Activated CD8-positive, alpha-beta T cell treated with anti-CD3 and anti-CD28 coated beads for 36 hours (primary cell): ENCODE results near the gene RIBC1. TPM values are rescaled to one million over a fixed set of nuclear protein-coding genes. Genes with fewer than 3 reads are reported as not detected.
A peak's percentile ranks its signal among the peaks of the same experiment; 100 is the strongest.

ENCODE experiments used
- ATAC-seq: fragments of 200-7000 bp; cut with Tn5 transposase; one replicate; pipeline ENCODE4 v1.10.0; 2021; ENCODE audit warnings: mild to moderate bottlenecking, moderate library complexity
- CTCF ChIA-PET: fragments of 350-600 bp; sonication (Branson Sonifier 250); formaldehyde crosslinking; loops from one replicate; lab custom pipeline; 2021; ENCODE audit warnings: antibody characterized with exemption; lab: Charles Lee
- POLR2A ChIA-PET: fragments of 350-600 bp; sonication (Branson Sonifier 250); formaldehyde crosslinking; loops from one replicate; lab custom pipeline; 2021; ENCODE audit warnings: antibody characterized with exemption; lab: Charles Lee
- DNase-seq: peaks from one replicate; pipeline ENCODE4 v3.0.0-alpha.2; 2020
- H3K27ac Mint-ChIP-seq: one replicate; pipeline ENCODE4 v1.8.0; 2021; ENCODE audit warnings: mild to moderate bottlenecking, mixed read lengths
- H3K27me3 Mint-ChIP-seq: one replicate; pipeline ENCODE4 v1.8.0; 2021; ENCODE audit warnings: mixed read lengths
- H3K36me3 Mint-ChIP-seq: one replicate; pipeline ENCODE4 v1.8.0; 2021; ENCODE audit warnings: low read depth, mixed read lengths
- H3K4me1 Mint-ChIP-seq: one replicate; pipeline ENCODE4 v1.8.0; 2021; ENCODE audit warnings: low read depth, mixed read lengths
- H3K4me3 Mint-ChIP-seq: one replicate; pipeline ENCODE4 v1.8.0; 2021; ENCODE audit warnings: mild to moderate bottlenecking, moderate library complexity, mixed read lengths
- H3K9me3 Mint-ChIP-seq: one replicate; pipeline ENCODE4 v1.8.0; 2021; ENCODE audit warnings: mixed read lengths
- CTCF ChIP-seq: fragments of 200-600 bp; IDR thresholded peaks from one replicate; pipeline ENCODE4 v1.8.0; 2022; ENCODE audit warnings: antibody characterized with exemption, mild to moderate bottlenecking
- intact Hi-C: fragments of 100-400 bp; cut with micrococcal nuclease; formaldehyde crosslinking; loops from one replicate; pipeline ENCODE4 v1.10.0; 2022
- total RNA-seq, 2 experiments: library from RNA; stranded (reverse); gene quantifications; one replicate each; pipeline ENCODE4 v1.2.3, GENCODE V29; 2021

RIBC1 gene
- total RNA-seq, 2 experiments from 2014 or later = 0.63 to 0.72 TPM

GRCh38 chrX:53376888-53377287, 45.8 kb upstream of the RIBC1 start:
- ChIA-PET CTCF (interaction anchor here (1.0 to 2.3 kb wide), 2 partner anchors 64 to 69 kb away, joined by 3 to 6 read pairs; no protein-coding TSS in a partner anchor), POLR2A (interaction anchor here (1.0 kb wide), 1 partner anchor 34 kb away, joined by 3 read pairs; no protein-coding TSS in a partner anchor)
- no peak for TF ChIP-seq CTCF
- no peak overlapping the region for H3K4me3 Mint-ChIP-seq
- DNase-seq (no peak), ATAC-seq (no peak)
- H3K27ac Mint-ChIP-seq = no peak overlapping the region
- H3K27me3 Mint-ChIP-seq = no peaks in the 10 kb centered on the region
- peaks cover 13% of the 10 kb centered on the region for H3K36me3 Mint-ChIP-seq
- no peaks in the 10 kb centered on the region for H3K4me1 Mint-ChIP-seq
- no peaks in the 10 kb centered on the region for H3K9me3 Mint-ChIP-seq
- intact Hi-C loops = no loop called here

GRCh38 chrX:53377464-53377863, 45.2 kb upstream of the RIBC1 start:
- no peak overlapping the region for H3K27ac Mint-ChIP-seq
- H3K27me3 Mint-ChIP-seq = no peaks in the 10 kb centered on the region
- no peak for TF ChIP-seq CTCF
- ChIA-PET CTCF (interaction anchor here (2.3 kb wide), 1 partner anchor 64 kb away, joined by 6 read pairs; no protein-coding TSS in a partner anchor), POLR2A (no interaction called here)
- peaks cover 13% of the 10 kb centered on the region for H3K36me3 Mint-ChIP-seq
- no peaks in the 10 kb centered on the region for H3K9me3 Mint-ChIP-seq
- no peaks in the 10 kb centered on the region for H3K4me1 Mint-ChIP-seq
- no peak for ATAC-seq
- no peak overlapping the region for H3K4me3 Mint-ChIP-seq
- intact Hi-C loops = no loop called here
- DNase-seq = no peak

GRCh38 chrX:53379008-53379710, 43.5 kb upstream of the RIBC1 start:
- ChIA-PET CTCF (interaction anchor here (1.0 to 1.1 kb wide), 2 partner anchors 66 to 227 kb away, joined by 3 to 4 read pairs; no protein-coding TSS in a partner anchor), POLR2A (interaction anchor here (1.0 to 1.2 kb wide), 3 partner anchors 29 to 62 kb away, joined by 3 to 4 read pairs (median 3); no protein-coding TSS in a partner anchor)
- Mint-ChIP-seq H3K4me3 (no peak overlapping the region), H3K27me3 (no peaks in the 10 kb centered on the region), H3K27ac (no peak overlapping the region), H3K4me1 (no peaks in the 10 kb centered on the region), H3K9me3 (no peaks in the 10 kb centered on the region), H3K36me3 (peaks cover 21% of the 10 kb centered on the region)
- intact Hi-C loops = no loop called here
- no peak for TF ChIP-seq CTCF
- DNase-seq = no peak
- ATAC-seq = no peak

GRCh38 chrX:53379747-53380146, 42.9 kb upstream of the RIBC1 start:
- no peak overlapping the region for H3K4me3 Mint-ChIP-seq
- no peaks in the 10 kb centered on the region for H3K9me3 Mint-ChIP-seq
- no peaks in the 10 kb centered on the region for H3K27me3 Mint-ChIP-seq
- DNase-seq = no peak
- CTCF ChIA-PET = no interaction called here
- TF ChIP-seq CTCF = no peak
- intact Hi-C loops = no loop called here
- no peaks in the 10 kb centered on the region for H3K4me1 Mint-ChIP-seq
- no peak for ATAC-seq
- peaks cover 23% of the 10 kb centered on the region for H3K36me3 Mint-ChIP-seq
- POLR2A ChIA-PET = interaction anchor here (1.2 kb wide), 1 partner anchor 33 kb away, joined by 4 read pairs; no protein-coding TSS in a partner anchor
- no peak overlapping the region for H3K27ac Mint-ChIP-seq

GRCh38 chrX:53383376-53384076, 39.1 kb upstream of the RIBC1 start:
- H3K27ac Mint-ChIP-seq = peak overlapping the region; percentile 30
- TF ChIP-seq CTCF = no peak
- ChIA-PET POLR2A (no interaction called here), CTCF (interaction anchor here (1.4 kb wide), 1 partner anchor 70 kb away, joined by 6 read pairs; no protein-coding TSS in a partner anchor)
- DNase-seq = no peak
- H3K4me1 Mint-ChIP-seq = no peaks in the 10 kb centered on the region
- ATAC-seq = no peak
- no peak overlapping the region for H3K4me3 Mint-ChIP-seq
- no peaks in the 10 kb centered on the region for H3K9me3 Mint-ChIP-seq
- peaks cover 23% of the 10 kb centered on the region for H3K36me3 Mint-ChIP-seq
- H3K27me3 Mint-ChIP-seq = no peaks in the 10 kb centered on the region
- intact Hi-C loops = no loop called here
